ES-I3 (cell line): ENCODE measurements around the gene LYPD6.

Experiments used
- H3K36me3 ChIP-seq: 2 replicates; pipeline ENCODE4 v1.6.1; 2013; ENCODE audit warnings: mild to moderate bottlenecking, low read length, control low read depth, moderate library complexity; ENCODE audit not compliant: insufficient read depth
- H3K4me1 ChIP-seq: 2 replicates; pipeline ENCODE4 v1.6.1; 2013; ENCODE audit warnings: mild to moderate bottlenecking, control low read depth, low read length; ENCODE audit not compliant: insufficient read depth
- H3K9ac ChIP-seq: 2 replicates; pipeline ENCODE4 v1.6.1; 2013; ENCODE audit warnings: low read depth, mild to moderate bottlenecking, low read length, moderate library complexity
- H3K9me3 ChIP-seq: 2 replicates; pipeline ENCODE4 v1.6.1; 2013; ENCODE audit warnings: mild to moderate bottlenecking, low read length, moderate library complexity; ENCODE audit not compliant: control insufficient read depth, insufficient read depth

The LYPD6 gene

GRCh38 chr2:149331023-149331400 is 625 bp downstream of the LYPD6 start:
- Histone ChIP-seq H3K9ac (peak overlapping the region; percentile 74), H3K36me3 (no peaks in the 10 kb centered on the region), H3K4me1 (no peaks in the 10 kb centered on the region), H3K9me3 (no peaks in the 10 kb centered on the region)

- no peaks in the 10 kb centered on the region for H3K4me1 ChIP-seq
- no peak overlapping the region for H3K9ac ChIP-seq
- no peaks in the 10 kb centered on the region for H3K36me3 ChIP-seq
- H3K9me3 ChIP-seq = no peaks in the 10 kb centered on the region
Measured at GRCh38 chr2:149332364-149332763, 2.0 kb downstream of the LYPD6 start.

- Histone ChIP-seq H3K4me1 (no peaks in the 10 kb centered on the region), H3K9ac (no peak overlapping the region), H3K36me3 (no peaks in the 10 kb centered on the region), H3K9me3 (no peaks in the 10 kb centered on the region)
Measured at GRCh38 chr2:149333636-149334035, 3.2 kb downstream of the LYPD6 start.

DNA sequence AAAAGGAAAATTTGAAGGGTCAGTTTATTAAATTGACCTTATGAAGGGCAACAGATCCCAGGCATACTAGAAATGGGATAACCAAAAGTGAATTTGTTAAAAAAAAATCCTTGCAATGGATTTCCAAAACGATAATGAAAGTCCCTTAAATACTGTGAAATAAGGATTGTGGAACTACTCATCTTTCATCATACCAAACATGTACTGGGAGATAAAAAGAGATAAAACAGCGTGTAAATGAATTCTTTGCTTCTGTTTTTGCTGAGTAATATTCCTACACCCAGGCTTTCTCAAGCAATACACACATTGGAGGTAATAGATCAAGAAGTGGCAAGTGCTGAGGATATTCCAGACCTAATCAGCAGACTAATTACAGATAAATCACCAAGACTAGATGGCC is 3.8 kb downstream of the LYPD6 start:
- Histone ChIP-seq H3K36me3 (no peaks in the 10 kb centered on the region), H3K4me1 (no peaks in the 10 kb centered on the region), H3K9ac (no peak overlapping the region), H3K9me3 (no peaks in the 10 kb centered on the region)

- H3K9me3 ChIP-seq = no peaks in the 10 kb centered on the region
- no peaks in the 10 kb centered on the region for H3K36me3 ChIP-seq
- no peak overlapping the region for H3K9ac ChIP-seq
- no peaks in the 10 kb centered on the region for H3K4me1 ChIP-seq
Measured at GRCh38 chr2:149339324-149339723, 8.9 kb downstream of the LYPD6 start.

- H3K9ac ChIP-seq = no peak overlapping the region
- H3K9me3 ChIP-seq = no peaks in the 10 kb centered on the region
- no peaks in the 10 kb centered on the region for H3K36me3 ChIP-seq
- no peaks in the 10 kb centered on the region for H3K4me1 ChIP-seq
Measured at GRCh38 chr2:149342509-149342908, 12.1 kb downstream of the LYPD6 start.

DNA sequence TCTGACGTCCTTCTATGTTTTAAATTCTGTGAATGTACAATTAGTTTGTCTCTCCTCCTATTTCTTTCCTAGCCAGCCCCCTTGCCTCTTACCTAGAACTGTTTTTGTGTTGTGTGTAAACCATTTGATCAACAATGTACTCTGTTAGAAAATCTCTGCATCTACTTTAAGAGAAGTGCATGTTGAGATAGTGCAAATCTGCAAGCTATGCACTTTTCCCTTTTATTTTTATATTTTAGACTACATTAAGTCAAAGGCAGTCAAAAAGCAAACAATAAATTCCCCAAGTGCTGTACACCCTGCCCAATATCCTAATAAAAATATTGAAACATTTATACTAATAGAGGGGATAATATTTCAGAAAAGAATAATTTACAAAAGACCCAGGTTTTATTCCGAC is 13.7 kb downstream of the LYPD6 start:
- Histone ChIP-seq H3K9ac (no peak overlapping the region), H3K4me1 (no peaks in the 10 kb centered on the region), H3K9me3 (no peaks in the 10 kb centered on the region), H3K36me3 (no peaks in the 10 kb centered on the region)

GRCh38 chr2:149346272-149346671 is 15.9 kb downstream of the LYPD6 start:
- Histone ChIP-seq H3K9me3 (no peaks in the 10 kb centered on the region), H3K9ac (no peak overlapping the region), H3K36me3 (no peaks in the 10 kb centered on the region), H3K4me1 (no peaks in the 10 kb centered on the region)

DNA sequence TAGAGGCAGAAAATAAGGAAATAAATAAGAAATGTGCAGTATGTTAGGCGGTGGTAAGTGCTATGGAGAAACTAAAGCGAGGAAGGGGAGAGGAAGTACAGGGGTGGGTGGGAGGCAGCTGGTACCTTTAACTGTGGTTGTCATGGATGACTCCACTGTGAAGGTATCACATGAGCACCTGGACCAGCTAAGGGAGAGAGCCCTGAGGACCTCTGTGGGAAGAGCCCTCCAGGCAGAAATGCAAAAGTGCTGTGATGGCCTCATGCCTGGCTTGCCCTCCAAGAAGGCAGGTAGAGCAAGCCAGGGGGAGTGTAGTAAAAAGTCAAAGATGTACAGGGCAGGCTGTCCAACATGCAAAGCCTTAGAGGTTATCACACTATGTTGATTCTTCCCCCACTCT is 17.9 kb downstream of the LYPD6 start:
- Histone ChIP-seq H3K9ac (no peak overlapping the region), H3K9me3 (no peaks in the 10 kb centered on the region), H3K4me1 (no peaks in the 10 kb centered on the region), H3K36me3 (no peaks in the 10 kb centered on the region)

GRCh38 chr2:149353421-149353820 is 23.0 kb downstream of the LYPD6 start:
- Histone ChIP-seq H3K36me3 (no peaks in the 10 kb centered on the region), H3K9ac (no peak overlapping the region), H3K4me1 (no peaks in the 10 kb centered on the region), H3K9me3 (no peaks in the 10 kb centered on the region)

- Histone ChIP-seq H3K4me1 (peaks cover 10% of the 10 kb centered on the region; the same call in 1 of the 2 replicates), H3K36me3 (no peaks in the 10 kb centered on the region), H3K9ac (no peak overlapping the region), H3K9me3 (no peaks in the 10 kb centered on the region)
Measured at GRCh38 chr2:149355716-149356422, 25.5 kb downstream of the LYPD6 start.

GRCh38 chr2:149357058-149357457 is 26.7 kb downstream of the LYPD6 start:
- H3K9me3 ChIP-seq = peaks cover 4% of the 10 kb centered on the region; the same call in 1 of the 2 replicates
- no peak overlapping the region for H3K9ac ChIP-seq
- H3K36me3 ChIP-seq = no peaks in the 10 kb centered on the region
- H3K4me1 ChIP-seq = peaks cover 10% of the 10 kb centered on the region; the same call in 1 of the 2 replicates

GRCh38 chr2:149360106-149360505 is 29.7 kb downstream of the LYPD6 start:
- H3K9me3 ChIP-seq = peaks cover 4% of the 10 kb centered on the region; the same call in 1 of the 2 replicates
- H3K4me1 ChIP-seq = peaks cover 10% of the 10 kb centered on the region; the same call in 1 of the 2 replicates
- H3K9ac ChIP-seq = no peak overlapping the region
- no peaks in the 10 kb centered on the region for H3K36me3 ChIP-seq

- H3K36me3 ChIP-seq = no peaks in the 10 kb centered on the region
- no peak overlapping the region for H3K9ac ChIP-seq
- peaks cover 10% of the 10 kb centered on the region; the same call in 1 of the 2 replicates for H3K9me3 ChIP-seq
- H3K4me1 ChIP-seq = peaks cover 19% of the 10 kb centered on the region; the same call in 1 of the 2 replicates
Measured at GRCh38 chr2:149363958-149364357, 33.6 kb downstream of the LYPD6 start.

DNA sequence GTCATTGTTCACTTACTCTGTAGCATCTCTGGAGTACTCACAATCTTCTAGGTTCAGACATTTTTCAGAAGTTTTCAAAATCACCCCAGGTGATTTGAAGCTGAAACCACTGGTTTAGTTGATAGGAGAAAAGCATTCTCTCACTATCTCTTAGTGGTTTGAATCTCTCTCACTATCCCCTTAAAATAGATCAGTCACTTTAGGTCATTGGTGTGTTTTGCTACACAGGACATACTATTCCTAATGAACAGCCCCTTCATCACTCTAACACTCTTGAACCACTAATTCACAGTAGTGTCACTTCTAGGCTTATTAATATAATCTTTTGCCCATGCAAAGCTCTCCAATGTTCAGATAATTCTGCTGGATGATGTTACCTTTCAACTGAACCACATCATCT is 34.5 kb downstream of the LYPD6 start:
- Histone ChIP-seq H3K36me3 (no peaks in the 10 kb centered on the region), H3K9me3 (peaks cover 10% of the 10 kb centered on the region; the same call in 1 of the 2 replicates), H3K4me1 (peaks cover 14% of the 10 kb centered on the region; the same call in 1 of the 2 replicates), H3K9ac (no peak overlapping the region)
